ENCODE data around the gene HMX3. TPM values are rescaled to one million over a fixed set of nuclear protein-coding genes. Genes with fewer than 3 reads are reported as not detected.

The HMX3 gene
- total RNA-seq, 2 experiments from 2014 or later = 0.45 to 0.69 TPM

DNA sequence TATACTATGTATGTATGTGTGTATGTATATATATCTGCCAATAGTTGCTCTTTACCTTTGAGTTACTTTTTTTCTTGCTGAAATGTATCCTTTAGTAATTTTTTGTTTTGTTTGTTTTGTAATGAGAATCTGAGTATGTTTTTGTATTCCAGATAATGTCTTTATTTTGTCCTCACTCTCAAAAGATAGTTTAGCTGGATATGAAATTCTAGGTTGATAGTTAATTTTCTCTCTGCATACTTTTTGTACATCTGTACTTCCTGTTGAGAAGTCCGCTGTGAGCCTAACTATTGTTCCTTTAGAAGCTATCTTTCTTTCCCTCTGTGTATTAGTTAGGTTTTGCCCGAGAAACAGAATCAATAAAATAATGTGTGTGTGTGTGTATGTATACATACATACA is 48.0 kb downstream of the HMX3 start:
- Mint-ChIP-seq H3K27me3 (no peaks in the 10 kb centered on the region), H3K36me3 (ENCODE audit: low read depth) (peaks cover 45% of the 10 kb centered on the region), H3K4me1 (ENCODE audit: low read depth) (no peaks in the 10 kb centered on the region), H3K9me3 (peaks cover 14% of the 10 kb centered on the region), H3K27ac (no peak overlapping the region), H3K4me3 (no peak overlapping the region)
- intact Hi-C loops (cut with micrococcal nuclease) = no loop called here
- TF ChIP-seq, protein P1, sequence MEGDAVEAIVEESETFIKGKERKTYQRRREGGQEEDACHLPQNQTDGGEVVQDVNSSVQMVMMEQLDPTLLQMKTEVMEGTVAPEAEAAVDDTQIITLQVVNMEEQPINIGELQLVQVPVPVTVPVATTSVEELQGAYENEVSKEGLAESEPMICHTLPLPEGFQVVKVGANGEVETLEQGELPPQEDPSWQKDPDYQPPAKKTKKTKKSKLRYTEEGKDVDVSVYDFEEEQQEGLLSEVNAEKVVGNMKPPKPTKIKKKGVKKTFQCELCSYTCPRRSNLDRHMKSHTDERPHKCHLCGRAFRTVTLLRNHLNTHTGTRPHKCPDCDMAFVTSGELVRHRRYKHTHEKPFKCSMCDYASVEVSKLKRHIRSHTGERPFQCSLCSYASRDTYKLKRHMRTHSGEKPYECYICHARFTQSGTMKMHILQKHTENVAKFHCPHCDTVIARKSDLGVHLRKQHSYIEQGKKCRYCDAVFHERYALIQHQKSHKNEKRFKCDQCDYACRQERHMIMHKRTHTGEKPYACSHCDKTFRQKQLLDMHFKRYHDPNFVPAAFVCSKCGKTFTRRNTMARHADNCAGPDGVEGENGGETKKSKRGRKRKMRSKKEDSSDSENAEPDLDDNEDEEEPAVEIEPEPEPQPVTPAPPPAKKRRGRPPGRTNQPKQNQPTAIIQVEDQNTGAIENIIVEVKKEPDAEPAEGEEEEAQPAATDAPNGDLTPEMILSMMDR (IDR thresholded peaks at IDR 0.05) = no peak
- ChIA-PET POLR2A (interaction anchor here (0.7 kb wide), 1 partner anchor 136 kb away, joined by 3 read pairs; no protein-coding TSS in a partner anchor), CTCF (interaction anchor here (0.9 to 1.4 kb wide), 2 partner anchors 52 to 70 kb away, joined by 3 to 4 read pairs; no protein-coding TSS in a partner anchor)
- ATAC-seq (no peak), DNase-seq (no peak)

DNA sequence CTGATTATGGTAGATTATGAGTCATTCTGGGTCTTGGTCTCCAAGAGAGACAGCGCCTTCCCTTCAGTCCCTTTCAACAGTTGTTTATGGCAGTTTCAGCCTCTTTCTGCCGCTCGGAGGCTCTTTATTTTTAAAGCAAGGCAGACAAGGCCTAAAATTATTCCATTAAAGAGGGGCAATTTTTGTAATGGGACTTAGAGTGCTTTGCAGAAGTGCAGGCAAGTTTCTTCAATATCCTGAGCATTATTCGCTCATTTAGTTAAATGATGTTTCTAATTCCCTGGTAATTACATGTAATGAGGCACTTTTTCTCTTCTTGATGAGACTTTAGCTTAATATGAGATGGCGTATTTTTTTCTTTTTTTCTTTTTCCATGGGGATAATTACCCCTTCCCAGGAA is 52.0 kb downstream of the HMX3 start:
- Mint-ChIP-seq H3K9me3 (peaks cover 14% of the 10 kb centered on the region), H3K27me3 (no peaks in the 10 kb centered on the region), H3K4me1 (ENCODE audit: low read depth) (no peaks in the 10 kb centered on the region), H3K36me3 (ENCODE audit: low read depth) (peaks cover 53% of the 10 kb centered on the region), H3K27ac (no peak overlapping the region), H3K4me3 (no peak overlapping the region)
- intact Hi-C loops (cut with micrococcal nuclease) = no loop called here
- DNase-seq (no peak), ATAC-seq (no peak)
- CTCF ChIA-PET = no interaction called here
- POLR2A ChIA-PET = no interaction called here
- TF ChIP-seq, protein P1 (IDR thresholded peaks at IDR 0.05) = no peak

Other genes with a start within 250 kb of the HMX3 start
- gene FAM24A, start 225.4 kb upstream of the HMX3 start, total RNA-seq = not detected
- 1 to 10 TPM; 6.3 to 9.1 TPM for gene C10orf88, start 181.7 kb upstream of the HMX3 start, total RNA-seq
- 1 to 10 TPM; 4.3 to 4.8 TPM for gene PSTK, start 155.6 kb upstream of the HMX3 start, total RNA-seq
- gene IKZF5, start 127.2 kb upstream of the HMX3 start, total RNA-seq = 10 to 100 TPM; 15.2 to 21.5 TPM
- 10 to 100 TPM; 19.7 to 20.7 TPM for gene ACADSB, start 127.0 kb upstream of the HMX3 start, total RNA-seq
- gene HMX2, start 12.2 kb downstream of the HMX3 start, total RNA-seq = under 1 TPM; 0.43 to 0.90 TPM
- 100 to 1,000 TPM; 256 to 273 TPM for gene BUB3, start 18.4 kb downstream of the HMX3 start, total RNA-seq